Gastroesophageal sphincter (tissue), 4 donors: Measurements from ENCODE around the gene FBP1. TPM values are rescaled to one million over a fixed set of nuclear protein-coding genes. Genes with fewer than 3 reads are reported as not detected.

ENCODE experiments used
- ATAC-seq: fragments of 150-250 bp; one replicate; pipeline ENCODE4 v1.9.1; 2016; ENCODE audit warnings: mild to moderate bottlenecking, moderate library complexity
- H3K27ac ChIP-seq, 4 donors: fragments of 200-600 bp; sonication (generic) in 3 of 4; 1 replicate in 3 of 4; 2 replicates in 1 of 4; pipeline ENCODE4 v1.5.1; 2016 to 2019
- H3K27me3 ChIP-seq: fragments of 200-600 bp; sonication (generic); one replicate; pipeline ENCODE4 v1.5.1; 2019
- H3K36me3 ChIP-seq, 2 donors: fragments of 200-600 bp; sonication (generic); one replicate each; pipeline ENCODE4 v1.5.1; 2019; ENCODE audit warnings: control low read depth in 1 of 2
- H3K4me1 ChIP-seq, 3 donors: fragments of 200-600 bp; sonication (generic); 1 replicate in 2 of 3; 2 replicates in 1 of 3; pipeline ENCODE4 v1.5.1; 2016 to 2019; ENCODE audit warnings: control low read depth in 2 of 3
- H3K4me3 ChIP-seq, 2 donors: fragments of 200-600 bp; sonication (generic); one replicate each; pipeline ENCODE4 v1.5.1; 2019; ENCODE audit warnings: mild to moderate bottlenecking in 1 of 2, moderate library complexity in 1 of 2
- H3K9me3 ChIP-seq, 3 donors: fragments of 200-600 bp; sonication (generic); one replicate each; pipeline ENCODE4 v1.5.1; 2017 to 2019; ENCODE audit warnings: control low read depth in 2 of 3
- EP300 ChIP-seq: sonication (generic); formaldehyde crosslinking; IDR thresholded peaks from one replicate; pipeline ENCODE4 v1.6.1; 2017; ENCODE audit warnings: antibody characterized with exemption, mild to moderate bottlenecking
- POLR2A ChIP-seq, 2 donors: fragments of 450-650 bp; IDR thresholded peaks; one replicate each; pipeline ENCODE4 v1.6.1; 2017; ENCODE audit warnings: antibody characterized with exemption in 2 of 2, mild to moderate bottlenecking in 2 of 2, moderate library complexity in 1 of 2
- POLR2AphosphoS5 ChIP-seq: sonication (generic); formaldehyde crosslinking; IDR thresholded peaks from one replicate; pipeline ENCODE4 v1.6.1; 2017; ENCODE audit warnings: antibody characterized with exemption
- WGBS, 2 donors: methylation state at CpG; one replicate each; pipeline ENCODE4 v1.1.5; 2018; ENCODE audit warnings: low coverage in 1 of 2; 5-methylcytosine and 5-hydroxymethylcytosine counted together
- total RNA-seq, 4 donors: library from RNA; depleted of rRNA; stranded (reverse); fragments of >200 nt; gene quantifications; one replicate each; pipeline ENCODE4 v1.1.0, GENCODE V29; 2016
- TF ChIP-seq, protein P1 (sequence below), 4 experiments: fragments of 200-600 bp in 2 of 4; fragments of 450-650 bp in 2 of 4; sonication (generic) in 1 of 4; IDR thresholded peaks; one replicate each; pipeline ENCODE4 v1.5.1; 2017 to 2019; ENCODE audit warnings: antibody characterized with exemption in 4 of 4, mild to moderate bottlenecking in 2 of 4, moderate library complexity in 2 of 4

FBP1 gene
- total RNA-seq, 4 donors from 2014 or later: 0.72 to 6.3 (median 2.3) TPM; not detected in 1

DNA sequence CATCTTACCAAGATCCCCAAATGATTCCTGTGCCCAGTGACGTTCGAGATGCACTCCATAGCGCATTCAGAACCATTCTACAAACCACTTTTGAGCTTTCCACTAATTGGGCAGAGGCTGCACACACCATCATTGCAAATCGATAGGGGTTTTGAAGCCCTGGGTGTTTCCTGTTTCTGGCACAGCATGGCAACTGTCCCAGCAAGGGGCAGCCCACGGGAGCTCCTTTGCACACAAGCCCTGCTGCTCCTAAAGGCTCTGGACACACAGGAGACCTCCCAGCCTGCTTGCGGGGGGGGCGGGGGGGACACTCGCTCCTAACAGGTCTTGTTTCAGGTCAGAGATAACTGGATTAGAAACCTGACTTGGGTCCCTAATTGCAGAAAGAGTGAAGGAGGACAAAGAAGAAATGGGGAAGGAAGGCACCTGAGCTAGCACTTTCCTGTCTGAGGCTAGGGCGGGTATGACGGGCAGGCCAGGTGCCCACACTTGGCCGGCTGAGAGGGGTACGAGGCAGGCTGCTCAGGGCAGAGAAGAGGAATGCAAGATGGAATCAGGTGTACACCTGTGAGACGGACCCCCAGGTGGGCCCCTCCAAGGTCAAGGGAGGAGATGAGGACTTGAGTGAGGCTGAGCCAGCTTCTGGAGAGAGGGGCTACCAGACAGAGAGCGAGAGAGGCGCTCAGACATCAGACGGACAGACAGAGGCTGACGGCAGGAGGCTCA is 820 bp downstream of the FBP1 start:
- TF ChIP-seq EP300 (no peak), POLR2A (IDR thresholded peaks at IDR 0.05) (no peak), POLR2AphosphoS5 (no peak)
- ATAC-seq: no peak
- peaks cover 0 to 17% (median 3%) of the 10 kb centered on the region in 3 donors for H3K4me1 ChIP-seq
- no peaks in the 10 kb centered on the region for H3K36me3 ChIP-seq
- peaks cover 22% of the 10 kb centered on the region for H3K27me3 ChIP-seq
- WGBS, 2 donors: 40 to 77% methylated on average over 2 to 6 of the region's 17 CpGs
- H3K27ac ChIP-seq: no peak overlapping the region
- peak overlapping the region; percentile 36 to 65 for H3K4me3 ChIP-seq
- H3K9me3 ChIP-seq: no peaks in the 10 kb centered on the region

- Histone ChIP-seq H3K9me3 (no peaks in the 10 kb centered on the region), H3K27me3 (peaks cover 4% of the 10 kb centered on the region), H3K4me3 (no peak overlapping the region), H3K36me3 (no peaks in the 10 kb centered on the region), H3K27ac (no peak overlapping the region), H3K4me1 (peaks cover 0 to 10% (median 0%) of the 10 kb centered on the region in 3 donors)
- WGBS, 2 donors: 12 to 17% methylated on average over 5 of the region's 5 CpGs
- ATAC-seq: peak; percentile 66
- no peak for TF ChIP-seq EP300
- no peak for TF ChIP-seq POLR2A (IDR thresholded peaks at IDR 0.05)
- TF ChIP-seq, protein P1, sequence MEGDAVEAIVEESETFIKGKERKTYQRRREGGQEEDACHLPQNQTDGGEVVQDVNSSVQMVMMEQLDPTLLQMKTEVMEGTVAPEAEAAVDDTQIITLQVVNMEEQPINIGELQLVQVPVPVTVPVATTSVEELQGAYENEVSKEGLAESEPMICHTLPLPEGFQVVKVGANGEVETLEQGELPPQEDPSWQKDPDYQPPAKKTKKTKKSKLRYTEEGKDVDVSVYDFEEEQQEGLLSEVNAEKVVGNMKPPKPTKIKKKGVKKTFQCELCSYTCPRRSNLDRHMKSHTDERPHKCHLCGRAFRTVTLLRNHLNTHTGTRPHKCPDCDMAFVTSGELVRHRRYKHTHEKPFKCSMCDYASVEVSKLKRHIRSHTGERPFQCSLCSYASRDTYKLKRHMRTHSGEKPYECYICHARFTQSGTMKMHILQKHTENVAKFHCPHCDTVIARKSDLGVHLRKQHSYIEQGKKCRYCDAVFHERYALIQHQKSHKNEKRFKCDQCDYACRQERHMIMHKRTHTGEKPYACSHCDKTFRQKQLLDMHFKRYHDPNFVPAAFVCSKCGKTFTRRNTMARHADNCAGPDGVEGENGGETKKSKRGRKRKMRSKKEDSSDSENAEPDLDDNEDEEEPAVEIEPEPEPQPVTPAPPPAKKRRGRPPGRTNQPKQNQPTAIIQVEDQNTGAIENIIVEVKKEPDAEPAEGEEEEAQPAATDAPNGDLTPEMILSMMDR (IDR thresholded peaks at IDR 0.05): no peak
- no peak for TF ChIP-seq POLR2AphosphoS5
Measured at GRCh38 chr9:94632737-94633136, 6.6 kb downstream of the FBP1 start.

DNA sequence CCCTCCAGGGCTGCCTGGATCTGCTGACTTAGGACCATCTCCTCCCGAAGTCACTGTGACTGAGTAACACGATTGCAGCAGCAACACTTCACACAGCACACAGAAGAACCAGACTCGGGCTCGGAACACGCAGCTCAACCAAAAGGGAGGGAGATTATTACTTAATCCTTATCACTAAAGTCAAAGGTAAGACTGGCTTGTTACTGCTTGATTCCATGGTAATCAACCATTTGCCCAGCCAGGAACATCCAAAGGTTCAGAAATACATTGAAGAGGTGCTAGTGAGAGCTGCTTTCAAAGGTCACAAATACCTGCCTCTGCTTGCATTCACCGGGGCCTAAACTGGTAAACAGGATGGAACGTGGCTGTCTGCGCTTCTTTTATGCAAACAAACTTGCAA is 7.7 kb downstream of the FBP1 start:
- H3K4me1 ChIP-seq: peaks cover 0 to 10% (median 0%) of the 10 kb centered on the region in 3 donors
- no peaks in the 10 kb centered on the region for H3K36me3 ChIP-seq
- ATAC-seq: no peak
- WGBS, 2 donors: 85% methylated on average over 7 of the region's 8 CpGs; no CpG with 5 or more reads in 1 of the 2 donors
- no peak overlapping the region for H3K27ac ChIP-seq
- H3K4me3 ChIP-seq: no peak overlapping the region
- TF ChIP-seq POLR2AphosphoS5: no peak
- TF ChIP-seq, protein P1 (IDR thresholded peaks at IDR 0.05): no peak
- no peak for TF ChIP-seq POLR2A (IDR thresholded peaks at IDR 0.05)
- TF ChIP-seq EP300: no peak
- no peaks in the 10 kb centered on the region for H3K9me3 ChIP-seq
- H3K27me3 ChIP-seq: no peaks in the 10 kb centered on the region

DNA sequence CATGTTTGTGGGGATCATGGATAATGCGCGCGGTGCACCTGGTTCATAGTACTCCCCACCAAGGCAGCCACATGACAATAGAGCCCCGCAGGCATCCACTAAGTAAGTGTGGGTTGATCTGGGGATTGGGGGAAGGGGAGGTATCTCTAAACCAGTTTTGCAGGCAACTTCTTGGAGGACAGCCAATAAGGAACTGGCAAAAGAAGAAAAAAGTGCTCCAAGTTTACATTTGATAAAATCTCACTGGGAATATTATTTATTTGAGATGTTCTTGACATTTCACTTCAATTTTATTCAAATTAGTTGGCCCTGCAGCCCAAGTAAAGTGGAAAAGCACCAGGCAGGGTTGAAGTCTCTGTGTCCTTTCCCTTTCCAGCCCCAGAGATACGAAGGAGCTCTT is 8.5 kb downstream of the FBP1 start:
- H3K36me3 ChIP-seq: no peaks in the 10 kb centered on the region
- no peak overlapping the region for H3K4me3 ChIP-seq
- TF ChIP-seq POLR2A (IDR thresholded peaks at IDR 0.05): no peak
- no peak for TF ChIP-seq EP300
- TF ChIP-seq POLR2AphosphoS5: no peak
- TF ChIP-seq, protein P1 (IDR thresholded peaks at IDR 0.05): no peak
- no peak for ATAC-seq
- H3K27ac ChIP-seq: no peak overlapping the region
- WGBS, 2 donors: 13 to 57% methylated on average over 1 to 3 of the region's 5 CpGs
- H3K9me3 ChIP-seq: no peaks in the 10 kb centered on the region
- H3K27me3 ChIP-seq: no peaks in the 10 kb centered on the region
- H3K4me1 ChIP-seq: peaks cover 0 to 10% (median 0%) of the 10 kb centered on the region in 3 donors

DNA sequence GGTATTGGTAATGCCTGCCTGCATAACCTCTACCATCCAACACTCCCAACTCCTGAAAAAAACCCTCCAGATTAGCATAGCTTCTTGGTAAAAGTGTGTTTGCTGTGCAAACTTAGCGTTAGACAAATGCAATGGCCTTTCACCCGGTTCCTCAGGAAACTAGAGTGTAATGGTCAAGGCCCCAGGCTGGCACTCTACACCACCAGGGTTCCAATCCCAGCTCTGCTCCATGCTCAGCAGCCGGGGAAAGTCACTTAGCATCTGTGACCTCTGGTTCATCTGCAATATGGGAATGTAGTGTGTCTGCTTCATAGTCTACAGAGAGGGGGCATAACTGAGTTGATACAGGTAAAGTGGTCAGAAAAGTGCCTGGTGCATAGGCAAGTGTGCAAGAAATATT is 9.0 kb downstream of the FBP1 start:
- Histone ChIP-seq H3K36me3 (no peaks in the 10 kb centered on the region), H3K9me3 (no peaks in the 10 kb centered on the region), H3K27me3 (no peaks in the 10 kb centered on the region), H3K4me1 (peaks cover 0 to 10% (median 0%) of the 10 kb centered on the region in 3 donors), H3K27ac (no peak overlapping the region), H3K4me3 (no peak overlapping the region)
- no peak for TF ChIP-seq POLR2A (IDR thresholded peaks at IDR 0.05)
- no peak for TF ChIP-seq EP300
- TF ChIP-seq, protein P1 (IDR thresholded peaks at IDR 0.05): no peak
- TF ChIP-seq POLR2AphosphoS5: no peak
- WGBS, 2 donors: 100% methylated on average over 1 of the region's 3 CpGs; no CpG with 5 or more reads in 1 of the 2 donors
- ATAC-seq: no peak
